WTC11 (cell line): ENCODE results near the gene DENND6A. TPM values are rescaled to one million over a fixed set of nuclear protein-coding genes. Genes with fewer than 3 reads are reported as not detected.

Experiments
- ATAC-seq: fragments of 200-7000 bp; cut with Tn5 transposase; 2 replicates; pipeline ENCODE4 v1.10.0; 2021; ENCODE audit warnings: mild to moderate bottlenecking, moderate library complexity
- CTCF ChIA-PET: fragments of 300-600 bp; sonication (Branson Sonifier 250); formaldehyde crosslinking; loops from one replicate; lab custom pipeline; 2021; ENCODE audit warnings: antibody characterized with exemption; lab: Charles Lee
- POLR2A ChIA-PET: fragments of 350-600 bp; sonication (Branson Sonifier 250); formaldehyde crosslinking; loops from one replicate; lab custom pipeline; 2021; ENCODE audit warnings: antibody characterized with exemption; lab: Charles Lee
- DNase-seq: peaks from one replicate; pipeline ENCODE4 v3.0.0; 2021; ENCODE audit warnings: low spot score
- H3K27ac Mint-ChIP-seq: 2 replicates; pipeline ENCODE4 v1.8.0; 2021; ENCODE audit warnings: mixed read lengths
- H3K27me3 Mint-ChIP-seq: 2 replicates; pipeline ENCODE4 v1.8.0; 2021; ENCODE audit warnings: low read depth, mild to moderate bottlenecking, moderate library complexity, mixed read lengths
- H3K36me3 Mint-ChIP-seq: 2 replicates; pipeline ENCODE4 v1.8.0; 2021; ENCODE audit warnings: mixed read lengths
- H3K4me1 Mint-ChIP-seq: 2 replicates; pipeline ENCODE4 v1.8.0; 2022; ENCODE audit warnings: mixed read lengths
- H3K4me3 Mint-ChIP-seq: 2 replicates; pipeline ENCODE4 v1.8.0; 2021; ENCODE audit warnings: mild to moderate bottlenecking, moderate library complexity, mixed read lengths
- H3K9me3 Mint-ChIP-seq: 2 replicates; pipeline ENCODE4 v1.8.0; 2021; ENCODE audit warnings: mixed read lengths
- ATF1 ChIP-seq: sonication (generic); formaldehyde crosslinking; IDR thresholded peaks from 2 replicates; pipeline ENCODE4 v1.8.1; 2023; ENCODE audit warnings: mild to moderate bottlenecking, moderate library complexity, missing genetic modification reagents
- ATF3 ChIP-seq: sonication (generic); formaldehyde crosslinking; conservative IDR thresholded peaks from 2 replicates; pipeline ENCODE4 v1.8.1; 2022; ENCODE audit warnings: mild to moderate bottlenecking, missing genetic modification reagents
- CBFB ChIP-seq: sonication (generic); formaldehyde crosslinking; IDR thresholded peaks from 2 replicates; pipeline ENCODE4 v1.8.1; 2022; ENCODE audit warnings: mild to moderate bottlenecking, low read depth, missing genetic modification reagents
- CDX4 ChIP-seq: fragments of 250-450 bp; sonication (Bioruptor Pico); IDR thresholded peaks from 2 replicates; pipeline ENCODE4 v1.9.0; 2021; ENCODE audit warnings: moderate library complexity, mild to moderate bottlenecking, inconsistent platforms, borderline replicate concordance
- CTCF ChIP-seq: fragments of 200-600 bp; IDR thresholded peaks from 2 replicates; pipeline ENCODE4 v1.8.0; 2022; ENCODE audit warnings: antibody characterized with exemption
- ESRRA ChIP-seq: sonication (generic); formaldehyde crosslinking; IDR thresholded peaks from 2 replicates; pipeline ENCODE4 v1.8.1; 2022; ENCODE audit warnings: mild to moderate bottlenecking, missing genetic modification reagents, borderline replicate concordance
- FOXJ3 ChIP-seq: sonication (generic); formaldehyde crosslinking; IDR thresholded peaks from 2 replicates; pipeline ENCODE4 v1.9.0; 2021; ENCODE audit warnings: missing genetic modification reagents, mild to moderate bottlenecking, borderline replicate concordance
- GRHL2 ChIP-seq: fragments of 250-450 bp; sonication (Bioruptor Pico); IDR thresholded peaks from 2 replicates; pipeline ENCODE4 v1.8.0; 2022; ENCODE audit warnings: mild to moderate bottlenecking, moderate library complexity; ENCODE audit not compliant: insufficient replicate concordance, severe bottlenecking
- IRF2 ChIP-seq: sonication (generic); formaldehyde crosslinking; IDR thresholded peaks from 2 replicates; pipeline ENCODE4 v1.8.0; 2022; ENCODE audit warnings: low read depth, missing genetic modification reagents, borderline replicate concordance
- MXD4 ChIP-seq: fragments of 250-450 bp; sonication (Bioruptor Pico); IDR thresholded peaks from 2 replicates; pipeline ENCODE4 v1.8.0; 2021; ENCODE audit warnings: mild to moderate bottlenecking, moderate library complexity, borderline replicate concordance
- NFE2L1 ChIP-seq: sonication (generic); formaldehyde crosslinking; IDR thresholded peaks from 2 replicates; pipeline ENCODE4 v1.8.1; 2023; ENCODE audit warnings: missing genetic modification reagents
- OVOL2 ChIP-seq: fragments of 250-450 bp; sonication (Bioruptor Pico); IDR thresholded peaks from 2 replicates; pipeline ENCODE4 v1.9.0; 2021; ENCODE audit warnings: mild to moderate bottlenecking, borderline replicate concordance
- RELA ChIP-seq: sonication (generic); formaldehyde crosslinking; IDR thresholded peaks from 2 replicates; pipeline ENCODE4 v1.8.1; 2022; ENCODE audit warnings: missing genetic modification reagents, mild to moderate bottlenecking, borderline replicate concordance
- SP1 ChIP-seq: sonication (generic); formaldehyde crosslinking; conservative IDR thresholded peaks from 2 replicates; pipeline ENCODE4 v1.8.1; 2022; ENCODE audit warnings: missing genetic modification reagents
- ZBTB21 ChIP-seq: sonication (generic); formaldehyde crosslinking; IDR thresholded peaks from 2 replicates; pipeline ENCODE4 v1.8.1; 2023; ENCODE audit warnings: mild to moderate bottlenecking, missing genetic modification reagents, borderline replicate concordance
- ZNF219 ChIP-seq: sonication (generic); formaldehyde crosslinking; IDR thresholded peaks from 2 replicates; pipeline ENCODE4 v1.8.0; 2023; ENCODE audit warnings: missing genetic modification reagents, mild to moderate bottlenecking, borderline replicate concordance
- ZNF263 ChIP-seq: sonication (generic); formaldehyde crosslinking; IDR thresholded peaks from 2 replicates; pipeline ENCODE4 v1.8.1; 2022; ENCODE audit warnings: low read depth, mild to moderate bottlenecking, moderate library complexity, missing genetic modification reagents
- ZNF317 ChIP-seq: sonication (generic); formaldehyde crosslinking; IDR thresholded peaks from 2 replicates; pipeline ENCODE4 v1.8.1; 2023; ENCODE audit warnings: low read depth, mild to moderate bottlenecking, moderate library complexity, missing genetic modification reagents, borderline replicate concordance
- ZNF416 ChIP-seq: fragments of 250-450 bp; sonication (Bioruptor Pico); IDR thresholded peaks from 2 replicates; pipeline ENCODE4 v1.9.0; 2021; ENCODE audit warnings: mild to moderate bottlenecking, inconsistent platforms
- ZNF425 ChIP-seq: fragments of 250-450 bp; sonication (Bioruptor Pico); conservative IDR thresholded peaks from 2 replicates; pipeline ENCODE4 v1.9.0; 2021; ENCODE audit warnings: mild to moderate bottlenecking
- ZNF671 ChIP-seq: fragments of 250-450 bp; sonication (Bioruptor Pico); IDR thresholded peaks from 2 replicates; pipeline ENCODE4 v1.8.0; 2021; ENCODE audit warnings: mild to moderate bottlenecking
- total RNA-seq: library from RNA; stranded (reverse); gene quantifications from 3 replicates; pipeline ENCODE4 v1.2.3, GENCODE V29; 2021
- TF ChIP-seq, protein P1 (sequence below): sonication (generic); formaldehyde crosslinking; IDR thresholded peaks from 2 replicates; pipeline ENCODE4 v1.8.1; 2022; ENCODE audit warnings: mild to moderate bottlenecking, moderate library complexity, missing genetic modification reagents
- TF ChIP-seq, protein P2 (sequence below): sonication (generic); formaldehyde crosslinking; IDR thresholded peaks from 2 replicates; pipeline ENCODE4 v1.8.1; 2023; ENCODE audit warnings: mild to moderate bottlenecking, missing genetic modification reagents
- TF ChIP-seq, protein P3 (sequence below): fragments of 250-450 bp; sonication (Bioruptor Pico); IDR thresholded peaks from 2 replicates; pipeline ENCODE4 v1.9.0; 2021; ENCODE audit warnings: mild to moderate bottlenecking
- TF ChIP-seq, protein P4 (sequence below): sonication (generic); formaldehyde crosslinking; IDR thresholded peaks from 2 replicates; pipeline ENCODE4 v1.8.1; 2023; ENCODE audit warnings: mild to moderate bottlenecking, missing genetic modification reagents, moderate library complexity

DENND6A gene
- total RNA-seq, 1 experiment from 2014 or later: 13.9 TPM

DNA sequence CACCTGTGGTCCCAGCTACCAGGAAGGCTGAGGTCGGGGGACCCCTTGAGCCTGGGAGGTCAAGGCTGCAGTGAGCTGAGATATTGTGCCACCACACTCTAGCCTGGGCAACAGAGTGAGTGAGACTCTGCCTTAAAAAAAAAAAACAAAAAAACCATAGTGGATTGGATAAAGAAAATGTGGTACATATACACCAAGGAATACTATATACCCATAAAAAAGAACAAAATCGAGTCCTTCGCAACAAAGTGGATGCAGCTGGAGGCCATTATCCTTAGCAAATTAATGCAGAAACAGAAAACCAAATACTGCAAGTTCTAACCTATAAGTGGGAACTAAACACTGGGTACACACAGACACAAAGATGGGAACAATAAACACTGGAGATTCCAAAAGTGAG, 75.1 kb downstream of the DENND6A start:
- H3K27ac Mint-ChIP-seq: no peak overlapping the region
- H3K27me3 Mint-ChIP-seq: no peaks in the 10 kb centered on the region
- peaks cover 5% of the 10 kb centered on the region for H3K9me3 Mint-ChIP-seq
- DNase-seq (no peak), ATAC-seq (no peak)
- CTCF ChIA-PET: no interaction called here
- TF ChIP-seq, protein P1, sequence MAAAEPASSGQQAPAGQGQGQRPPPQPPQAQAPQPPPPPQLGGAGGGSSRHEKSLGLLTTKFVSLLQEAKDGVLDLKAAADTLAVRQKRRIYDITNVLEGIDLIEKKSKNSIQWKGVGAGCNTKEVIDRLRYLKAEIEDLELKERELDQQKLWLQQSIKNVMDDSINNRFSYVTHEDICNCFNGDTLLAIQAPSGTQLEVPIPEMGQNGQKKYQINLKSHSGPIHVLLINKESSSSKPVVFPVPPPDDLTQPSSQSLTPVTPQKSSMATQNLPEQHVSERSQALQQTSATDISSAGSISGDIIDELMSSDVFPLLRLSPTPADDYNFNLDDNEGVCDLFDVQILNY (CRISPR knock-in tag): no peak
- TF ChIP-seq ATF1 (CRISPR knock-in tag) (no peak), FOXJ3 (CRISPR knock-in tag) (no peak), ZNF425 (CRISPR knock-in tag) (no peak), ESRRA (CRISPR knock-in tag) (no peak), ZNF219 (CRISPR knock-in tag) (no peak), RELA (CRISPR knock-in tag) (no peak), ZNF317 (no peak), CTCF (no peak), CDX4 (CRISPR knock-in tag) (no peak), ZNF263 (CRISPR knock-in tag) (no peak), ZBTB21 (CRISPR knock-in tag) (no peak), ZNF416 (CRISPR knock-in tag) (no peak)
- TF ChIP-seq, protein P2, sequence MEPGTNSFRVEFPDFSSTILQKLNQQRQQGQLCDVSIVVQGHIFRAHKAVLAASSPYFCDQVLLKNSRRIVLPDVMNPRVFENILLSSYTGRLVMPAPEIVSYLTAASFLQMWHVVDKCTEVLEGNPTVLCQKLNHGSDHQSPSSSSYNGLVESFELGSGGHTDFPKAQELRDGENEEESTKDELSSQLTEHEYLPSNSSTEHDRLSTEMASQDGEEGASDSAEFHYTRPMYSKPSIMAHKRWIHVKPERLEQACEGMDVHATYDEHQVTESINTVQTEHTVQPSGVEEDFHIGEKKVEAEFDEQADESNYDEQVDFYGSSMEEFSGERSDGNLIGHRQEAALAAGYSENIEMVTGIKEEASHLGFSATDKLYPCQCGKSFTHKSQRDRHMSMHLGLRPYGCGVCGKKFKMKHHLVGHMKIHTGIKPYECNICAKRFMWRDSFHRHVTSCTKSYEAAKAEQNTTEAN: no peak
- TF ChIP-seq, all 79 proteins: peak for 0
- peaks cover 2% of the 10 kb centered on the region; the same call in 1 of the 2 replicates for H3K36me3 Mint-ChIP-seq
- no peak overlapping the region for H3K4me3 Mint-ChIP-seq
- POLR2A ChIA-PET: no interaction called here
- peaks cover 7% of the 10 kb centered on the region for H3K4me1 Mint-ChIP-seq

DNA sequence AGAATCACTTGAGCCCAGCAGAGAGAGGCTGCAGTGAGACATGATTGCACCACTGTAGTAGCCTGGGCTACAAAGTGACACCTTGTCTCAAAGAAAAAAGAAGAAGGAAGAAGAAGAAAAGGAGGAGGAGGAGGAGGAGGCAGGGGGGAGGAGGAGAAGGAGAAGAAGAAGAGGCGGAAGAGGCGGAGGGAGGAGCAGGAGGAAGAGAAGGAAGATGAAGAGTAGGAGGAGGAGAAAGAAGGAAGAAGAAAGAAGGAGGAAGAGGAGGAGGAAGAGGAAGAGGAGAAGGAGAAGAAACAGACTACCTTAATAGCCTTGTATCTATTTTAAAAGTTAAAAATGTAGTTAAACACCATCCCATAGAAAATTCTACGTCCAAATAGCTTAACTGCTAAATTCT, 76.6 kb downstream of the DENND6A start:
- Mint-ChIP-seq H3K27ac (no peak overlapping the region), H3K4me1 (peaks cover 5% of the 10 kb centered on the region; the same call in 1 of the 2 replicates), H3K9me3 (peaks cover 12% of the 10 kb centered on the region), H3K27me3 (no peaks in the 10 kb centered on the region), H3K36me3 (peaks cover 9% of the 10 kb centered on the region; the same call in 1 of the 2 replicates), H3K4me3 (no peak overlapping the region)
- POLR2A ChIA-PET: no interaction called here
- ATAC-seq (no peak), DNase-seq (no peak)
- CTCF ChIA-PET: no interaction called here
- no peak for TF ChIP-seq OVOL2 (CRISPR knock-in tag)
- TF ChIP-seq GRHL2 (CRISPR knock-in tag): no peak
- TF ChIP-seq CBFB (CRISPR knock-in tag): no peak
- no peak for TF ChIP-seq IRF2 (CRISPR knock-in tag)
- no peak for TF ChIP-seq NFE2L1 (CRISPR knock-in tag)
- TF ChIP-seq MXD4 (CRISPR knock-in tag): no peak
- no peak for TF ChIP-seq ZNF671
- TF ChIP-seq SP1: no peak
- no peak for TF ChIP-seq ATF3 (CRISPR knock-in tag)
- TF ChIP-seq, protein P3, sequence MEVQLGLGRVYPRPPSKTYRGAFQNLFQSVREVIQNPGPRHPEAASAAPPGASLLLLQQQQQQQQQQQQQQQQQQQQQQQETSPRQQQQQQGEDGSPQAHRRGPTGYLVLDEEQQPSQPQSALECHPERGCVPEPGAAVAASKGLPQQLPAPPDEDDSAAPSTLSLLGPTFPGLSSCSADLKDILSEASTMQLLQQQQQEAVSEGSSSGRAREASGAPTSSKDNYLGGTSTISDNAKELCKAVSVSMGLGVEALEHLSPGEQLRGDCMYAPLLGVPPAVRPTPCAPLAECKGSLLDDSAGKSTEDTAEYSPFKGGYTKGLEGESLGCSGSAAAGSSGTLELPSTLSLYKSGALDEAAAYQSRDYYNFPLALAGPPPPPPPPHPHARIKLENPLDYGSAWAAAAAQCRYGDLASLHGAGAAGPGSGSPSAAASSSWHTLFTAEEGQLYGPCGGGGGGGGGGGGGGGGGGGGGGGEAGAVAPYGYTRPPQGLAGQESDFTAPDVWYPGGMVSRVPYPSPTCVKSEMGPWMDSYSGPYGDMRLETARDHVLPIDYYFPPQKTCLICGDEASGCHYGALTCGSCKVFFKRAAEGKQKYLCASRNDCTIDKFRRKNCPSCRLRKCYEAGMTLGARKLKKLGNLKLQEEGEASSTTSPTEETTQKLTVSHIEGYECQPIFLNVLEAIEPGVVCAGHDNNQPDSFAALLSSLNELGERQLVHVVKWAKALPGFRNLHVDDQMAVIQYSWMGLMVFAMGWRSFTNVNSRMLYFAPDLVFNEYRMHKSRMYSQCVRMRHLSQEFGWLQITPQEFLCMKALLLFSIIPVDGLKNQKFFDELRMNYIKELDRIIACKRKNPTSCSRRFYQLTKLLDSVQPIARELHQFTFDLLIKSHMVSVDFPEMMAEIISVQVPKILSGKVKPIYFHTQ (CRISPR knock-in tag): no peak
- TF ChIP-seq, protein P4, sequence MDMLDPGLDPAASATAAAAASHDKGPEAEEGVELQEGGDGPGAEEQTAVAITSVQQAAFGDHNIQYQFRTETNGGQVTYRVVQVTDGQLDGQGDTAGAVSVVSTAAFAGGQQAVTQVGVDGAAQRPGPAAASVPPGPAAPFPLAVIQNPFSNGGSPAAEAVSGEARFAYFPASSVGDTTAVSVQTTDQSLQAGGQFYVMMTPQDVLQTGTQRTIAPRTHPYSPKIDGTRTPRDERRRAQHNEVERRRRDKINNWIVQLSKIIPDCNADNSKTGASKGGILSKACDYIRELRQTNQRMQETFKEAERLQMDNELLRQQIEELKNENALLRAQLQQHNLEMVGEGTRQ (CRISPR knock-in tag): no peak
